ENCODE measurements around the gene VRTN. TPM values are rescaled to one million over a fixed set of nuclear protein-coding genes. Genes with fewer than 3 reads are reported as not detected.

The VRTN gene
- total RNA-seq, 1 donor from 2014 or later: not detected

- H3K27me3 ChIP-seq: no peaks in the 10 kb centered on the region
- no peak for DNase-seq (ENCODE audit: low spot score in 2 of 2)
- no peaks in the 10 kb centered on the region for H3K4me1 ChIP-seq
- no peaks in the 10 kb centered on the region for H3K9me3 ChIP-seq
- no peak overlapping the region for H3K4me3 ChIP-seq
- no peaks in the 10 kb centered on the region for H3K36me3 ChIP-seq
- intact Hi-C loops (cut with DNase I): loop anchor here (5.0 to 10.0 kb wide), 3 partner anchors 132 to 435 kb away; partner anchors contain the start of genes ISCA2, LTBP2 and NPC2
- no peak for TF ChIP-seq CTCF (IDR thresholded peaks at IDR 0.05)
- no peak overlapping the region for H3K27ac ChIP-seq
Observed at GRCh38 chr14:74360163-74360562, 11.9 kb downstream of the VRTN start.

- TF ChIP-seq CTCF (IDR thresholded peaks at IDR 0.05): peak; percentile 93 to 95 (median 94)
- Histone ChIP-seq H3K4me1 (no peaks in the 10 kb centered on the region), H3K27me3 (no peaks in the 10 kb centered on the region), H3K27ac (no peak overlapping the region), H3K36me3 (no peaks in the 10 kb centered on the region), H3K4me3 (no peak overlapping the region), H3K9me3 (no peaks in the 10 kb centered on the region)
- DNase-seq (ENCODE audit: low spot score in 2 of 2): peak in 1 of 2 donors; percentile 88
- intact Hi-C loops (cut with DNase I): loop anchor here (1.0 to 10.0 kb wide), 4 partner anchors 117 to 432 kb away; partner anchors contain the start of genes ISCA2, LTBP2 and NPC2
Observed at GRCh38 chr14:74362361-74362915, 14.2 kb downstream of the VRTN start.

- Histone ChIP-seq H3K9me3 (no peaks in the 10 kb centered on the region), H3K4me1 (no peaks in the 10 kb centered on the region), H3K36me3 (no peaks in the 10 kb centered on the region), H3K27me3 (no peaks in the 10 kb centered on the region), H3K27ac (no peak overlapping the region), H3K4me3 (no peak overlapping the region)
- no peak for DNase-seq (ENCODE audit: low spot score in 2 of 2)
- no peak for TF ChIP-seq CTCF (IDR thresholded peaks at IDR 0.05)
- intact Hi-C loops (cut with DNase I): loop anchor here (5.0 to 10.0 kb wide), 3 partner anchors 128 to 430 kb away; partner anchors contain the start of genes ISCA2, LTBP2 and NPC2
Observed at GRCh38 chr14:74364271-74364880, 16.1 kb downstream of the VRTN start.

- Histone ChIP-seq H3K9me3 (no peaks in the 10 kb centered on the region), H3K4me3 (no peak overlapping the region), H3K27ac (no peak overlapping the region), H3K27me3 (no peaks in the 10 kb centered on the region), H3K36me3 (no peaks in the 10 kb centered on the region), H3K4me1 (no peaks in the 10 kb centered on the region)
- TF ChIP-seq CTCF (IDR thresholded peaks at IDR 0.05): no peak
- intact Hi-C loops (cut with DNase I): loop anchor here (10.0 kb wide), 2 partner anchors 247 to 427 kb away; partner anchors contain the start of gene LTBP2
- DNase-seq (ENCODE audit: low spot score in 2 of 2): no peak
Observed at GRCh38 chr14:74368026-74368425, 19.8 kb downstream of the VRTN start.

GRCh38 chr14:74368441-74368840, 20.2 kb downstream of the VRTN start:
- H3K36me3 ChIP-seq: no peaks in the 10 kb centered on the region
- no peaks in the 10 kb centered on the region for H3K9me3 ChIP-seq
- no peak for TF ChIP-seq CTCF (IDR thresholded peaks at IDR 0.05)
- H3K27me3 ChIP-seq: no peaks in the 10 kb centered on the region
- no peak overlapping the region for H3K27ac ChIP-seq
- no peak overlapping the region for H3K4me3 ChIP-seq
- intact Hi-C loops (cut with DNase I): loop anchor here (10.0 kb wide), 2 partner anchors 246 to 426 kb away; partner anchors contain the start of gene LTBP2
- no peak for DNase-seq (ENCODE audit: low spot score in 2 of 2)
- no peaks in the 10 kb centered on the region for H3K4me1 ChIP-seq

Data from ascending aorta (tissue), 2 donors.